NT2/D1 (cell line): Measurements from ENCODE around the gene BTBD2.

Experiments used
- DNase-seq: peaks from one replicate; pipeline ENCODE4 v3.0.0-alpha.2; 2011; ENCODE audit warnings: low read depth, low spot score
- H3K27me3 ChIP-seq: 2 replicates; pipeline ENCODE4 v1.6.0; 2011; ENCODE audit warnings: mild to moderate bottlenecking; ENCODE audit not compliant: insufficient read length, insufficient read depth
- H3K36me3 ChIP-seq: 2 replicates; pipeline ENCODE4 v1.6.1; 2011; ENCODE audit warnings: mild to moderate bottlenecking, low read length, mixed read lengths; ENCODE audit not compliant: insufficient read depth, insufficient read length
- H3K4me1 ChIP-seq: 2 replicates; pipeline ENCODE4 v1.5.1; 2011; ENCODE audit not compliant: insufficient read depth, insufficient read length
- H3K4me3 ChIP-seq: 2 replicates; pipeline ENCODE4 v1.5.1; 2011; ENCODE audit warnings: low read depth; ENCODE audit not compliant: insufficient read length
- H3K9ac ChIP-seq: 2 replicates; pipeline ENCODE4 v1.6.0; 2011; ENCODE audit warnings: low read depth; ENCODE audit not compliant: insufficient read length
- H3K9me3 ChIP-seq: 2 replicates; pipeline ENCODE4 v1.5.1; 2011; ENCODE audit warnings: mild to moderate bottlenecking, low read length; ENCODE audit not compliant: insufficient read depth
- SUZ12 ChIP-seq: IDR thresholded peaks from 2 replicates; pipeline ENCODE4 v1.6.1; 2011; ENCODE audit not compliant: insufficient read length, insufficient read depth; ENCODE audit errors: extremely low read depth
- YY1 ChIP-seq: IDR thresholded peaks from 2 replicates; pipeline ENCODE4 v1.6.1; 2011; ENCODE audit not compliant: insufficient read length, insufficient read depth
- ZNF274 ChIP-seq: IDR thresholded peaks from 2 replicates; pipeline ENCODE4 v1.6.1; 2011; ENCODE audit warnings: mild to moderate bottlenecking, low read depth, low read length

Gene BTBD2

DNA sequence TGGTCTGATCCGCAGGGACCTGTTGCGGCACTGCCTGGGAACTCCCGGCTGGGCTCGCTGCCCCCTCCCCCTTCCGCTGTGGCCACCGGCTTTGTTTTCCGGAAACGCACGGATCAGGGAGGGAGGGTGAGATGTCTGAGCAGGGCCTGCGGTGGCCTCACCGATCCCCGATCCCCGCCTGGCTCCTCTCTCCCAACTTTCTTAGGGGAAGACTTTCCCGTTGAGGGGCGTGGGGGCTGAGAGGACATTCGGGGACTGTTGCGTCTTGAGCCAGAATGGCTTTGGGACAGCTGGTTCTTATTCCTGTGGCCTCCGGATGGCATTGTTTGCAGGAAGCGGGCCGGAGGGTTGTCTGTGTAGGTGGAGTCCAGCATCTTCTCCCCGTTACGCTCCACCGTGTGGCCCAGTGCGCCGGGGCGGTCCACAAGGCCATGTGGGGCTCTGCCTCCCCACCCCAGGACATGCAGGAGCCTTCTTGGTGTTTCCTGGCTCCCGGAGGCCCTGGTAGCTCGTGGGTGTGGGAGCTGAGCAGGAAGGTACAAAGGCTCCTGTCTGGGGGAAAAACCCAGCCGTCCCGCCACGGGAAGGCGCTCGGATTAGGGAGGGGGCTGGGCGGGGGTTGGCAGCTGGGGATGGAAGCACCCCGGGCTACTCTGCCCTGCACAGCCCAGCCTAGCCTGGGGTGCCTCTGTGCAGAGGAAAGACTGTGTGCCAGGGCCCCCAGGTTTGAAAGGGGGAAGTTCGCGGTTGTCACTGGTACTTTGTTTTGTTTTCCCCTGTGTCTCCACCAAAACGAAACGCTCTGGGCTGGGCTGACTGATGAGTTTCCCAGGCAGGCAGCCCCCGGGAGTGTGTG lies 73.2 kb downstream of the BTBD2 start:
- H3K9me3 ChIP-seq, result no peaks in the 10 kb centered on the region
- peak overlapping the region; percentile 96 for H3K9ac ChIP-seq
- peak overlapping the region; percentile 88 for H3K4me3 ChIP-seq
- peaks cover 33% of the 10 kb centered on the region for H3K4me1 ChIP-seq
- no peak for TF ChIP-seq YY1
- TF ChIP-seq ZNF274, result no peak
- TF ChIP-seq SUZ12, result no peak
- peak; percentile 72 for DNase-seq
- peaks cover 14% of the 10 kb centered on the region for H3K36me3 ChIP-seq
- H3K27me3 ChIP-seq, result no peaks in the 10 kb centered on the region

DNA sequence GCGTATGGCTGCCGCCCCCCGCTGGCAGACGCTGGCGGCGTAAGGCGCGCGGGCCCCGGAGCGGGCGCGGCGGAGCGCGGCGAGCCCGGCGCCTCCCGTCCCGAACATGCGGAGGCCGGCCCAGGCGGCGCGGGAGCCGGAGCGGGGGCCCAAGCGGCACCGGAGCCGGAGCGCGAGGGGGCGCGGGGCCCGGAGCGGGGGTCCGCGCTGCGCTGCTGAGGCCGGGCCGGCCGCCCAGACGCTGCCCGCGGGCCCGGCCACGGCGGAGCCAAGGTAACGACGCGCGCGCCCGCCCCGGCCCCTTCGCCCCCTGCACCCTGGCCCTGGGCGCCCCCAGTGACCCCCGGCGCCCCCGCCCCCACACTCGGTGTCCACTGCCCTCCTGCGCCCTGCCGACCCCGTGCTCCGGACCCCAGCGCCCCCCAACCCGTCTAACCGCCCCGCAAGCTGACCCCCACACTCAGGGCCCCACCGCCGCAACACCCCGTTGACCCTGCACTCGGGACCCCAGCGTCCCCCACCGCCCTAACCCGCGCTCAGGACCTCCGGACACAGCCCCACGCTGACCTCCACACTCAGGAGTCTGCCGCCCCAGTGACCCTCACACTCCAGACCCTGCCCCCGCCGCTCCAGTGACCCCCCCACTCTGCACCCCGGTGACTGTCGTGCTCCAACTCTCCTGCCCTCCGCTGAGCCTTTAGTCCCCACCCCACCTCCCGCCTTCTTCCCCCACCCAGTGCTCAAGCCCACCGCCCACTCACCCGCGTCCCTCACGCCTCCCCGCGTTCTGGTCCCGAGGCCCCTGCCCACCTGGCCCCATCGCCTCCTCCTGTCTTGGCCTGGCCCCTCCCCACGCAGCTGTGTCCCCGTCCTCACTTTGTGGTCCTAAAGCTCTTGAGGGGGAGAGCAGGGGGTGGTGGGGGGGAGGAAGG lies 74.1 kb downstream of the BTBD2 start, which contains the start of gene CSNK1G2:
Gene CSNK1G2, plus strand, starts transcription at position 27 of the 932 bp plus-strand sequence. CDS start 28,601 bp downstream, outside the sequence.
- H3K9ac ChIP-seq, result peak within 1 kb of the TSS; percentile 96
- H3K9me3 ChIP-seq, result no peaks in the 10 kb centered on the region
- H3K36me3 ChIP-seq, result peaks cover 8% of the 10 kb centered on the region
- DNase-seq, result no peak
- TF ChIP-seq SUZ12 (no peak), YY1 (no peak), ZNF274 (no peak)
- peak within 1 kb of the TSS; percentile 88 for H3K4me3 ChIP-seq
- peaks cover 30% of the 10 kb centered on the region for H3K4me1 ChIP-seq
- H3K27me3 ChIP-seq, result no peaks in the 10 kb centered on the region

DNA sequence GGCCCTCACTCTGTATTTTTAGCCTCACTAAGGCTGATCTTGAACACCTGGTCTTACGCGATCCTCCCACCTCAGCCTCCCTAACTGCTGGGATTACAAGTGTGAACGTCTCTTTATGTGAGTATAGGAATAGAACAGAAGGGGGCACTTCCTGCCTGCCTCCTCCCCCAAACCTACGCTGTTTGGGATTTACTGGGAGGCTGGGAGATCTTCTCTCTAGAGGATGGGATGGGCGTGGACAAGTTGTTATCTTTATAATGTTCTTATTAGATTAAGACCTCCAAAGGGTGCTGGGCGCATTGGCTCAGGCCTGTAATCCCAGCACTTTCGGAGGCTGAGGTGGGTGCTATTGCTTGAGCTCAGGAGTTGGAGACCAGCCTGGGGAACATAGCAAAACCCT lies 77.4 kb downstream of the BTBD2 start:
- DNase-seq, result no peak
- Histone ChIP-seq H3K9me3 (no peaks in the 10 kb centered on the region), H3K9ac (no peak overlapping the region), H3K36me3 (no peaks in the 10 kb centered on the region), H3K27me3 (no peaks in the 10 kb centered on the region), H3K4me1 (peaks cover 12% of the 10 kb centered on the region), H3K4me3 (no peak overlapping the region)
- TF ChIP-seq SUZ12 (no peak), YY1 (no peak), ZNF274 (no peak)

DNA sequence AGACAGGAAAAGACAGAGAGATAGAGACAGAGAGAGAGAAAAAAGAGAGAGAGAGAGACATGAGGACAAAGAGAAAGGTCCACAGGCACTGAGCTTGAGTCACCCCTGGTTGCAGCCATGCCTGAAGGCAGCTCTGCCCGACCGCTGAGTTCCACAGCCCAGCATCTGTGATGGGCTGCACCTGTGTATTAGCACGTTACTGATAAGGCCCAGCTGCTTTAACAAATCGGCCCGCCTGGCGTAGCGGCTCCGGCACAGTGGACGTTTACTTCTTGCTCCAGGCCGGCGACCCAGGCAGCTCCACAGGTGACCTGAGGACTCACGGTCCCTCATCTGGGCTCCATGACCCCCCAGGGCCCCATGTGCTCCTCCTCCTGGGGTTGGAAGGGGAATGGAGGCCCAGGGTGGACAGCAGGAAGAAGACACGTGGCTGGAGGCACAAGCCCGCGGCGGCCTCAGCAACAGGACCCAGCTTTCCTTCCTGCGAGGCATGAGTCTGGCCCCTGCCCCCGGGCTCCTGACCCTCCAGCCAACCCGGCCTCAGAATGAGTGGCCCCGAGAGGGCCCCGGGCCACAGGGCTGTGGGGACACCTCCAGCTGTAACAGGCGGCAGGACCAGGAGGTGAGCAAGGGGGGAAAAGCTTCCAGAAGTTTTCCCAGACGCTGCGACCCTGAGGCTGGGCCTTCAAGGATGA lies 78.5 kb downstream of the BTBD2 start:
- Histone ChIP-seq H3K9me3 (peaks cover 6% of the 10 kb centered on the region; the same call in 1 of the 2 replicates), H3K9ac (no peak overlapping the region), H3K27me3 (peaks cover 2% of the 10 kb centered on the region), H3K4me3 (no peak overlapping the region), H3K4me1 (peaks cover 9% of the 10 kb centered on the region), H3K36me3 (no peaks in the 10 kb centered on the region)
- DNase-seq, result no peak
- no peak for TF ChIP-seq YY1
- TF ChIP-seq ZNF274, result no peak
- no peak for TF ChIP-seq SUZ12

DNA sequence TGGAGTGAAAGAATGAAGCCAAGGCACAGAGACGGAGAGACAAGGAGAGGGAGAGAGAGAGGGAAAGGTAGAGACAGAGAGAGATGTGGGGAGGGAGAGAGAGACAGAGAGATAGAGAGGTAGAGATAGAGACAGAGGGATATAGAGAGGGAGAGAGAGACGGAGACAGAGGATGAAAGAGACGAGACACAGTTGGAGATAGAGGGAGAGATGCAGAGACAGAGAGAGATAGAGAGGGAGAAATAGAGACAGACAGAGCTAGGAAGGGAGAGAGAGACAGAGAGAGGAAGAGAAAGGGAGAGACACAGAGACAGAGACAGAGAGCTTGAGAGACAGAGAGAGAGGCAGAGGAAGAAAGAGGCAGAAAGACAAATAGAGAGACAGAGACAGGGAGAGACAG lies 79.1 kb downstream of the BTBD2 start:
- TF ChIP-seq ZNF274 (no peak), YY1 (no peak), SUZ12 (no peak)
- Histone ChIP-seq H3K9me3 (peaks cover 11% of the 10 kb centered on the region; the same call in 1 of the 2 replicates), H3K27me3 (peaks cover 2% of the 10 kb centered on the region), H3K4me1 (peaks cover 9% of the 10 kb centered on the region), H3K9ac (no peak overlapping the region), H3K36me3 (no peaks in the 10 kb centered on the region), H3K4me3 (no peak overlapping the region)
- DNase-seq, result no peak

DNA sequence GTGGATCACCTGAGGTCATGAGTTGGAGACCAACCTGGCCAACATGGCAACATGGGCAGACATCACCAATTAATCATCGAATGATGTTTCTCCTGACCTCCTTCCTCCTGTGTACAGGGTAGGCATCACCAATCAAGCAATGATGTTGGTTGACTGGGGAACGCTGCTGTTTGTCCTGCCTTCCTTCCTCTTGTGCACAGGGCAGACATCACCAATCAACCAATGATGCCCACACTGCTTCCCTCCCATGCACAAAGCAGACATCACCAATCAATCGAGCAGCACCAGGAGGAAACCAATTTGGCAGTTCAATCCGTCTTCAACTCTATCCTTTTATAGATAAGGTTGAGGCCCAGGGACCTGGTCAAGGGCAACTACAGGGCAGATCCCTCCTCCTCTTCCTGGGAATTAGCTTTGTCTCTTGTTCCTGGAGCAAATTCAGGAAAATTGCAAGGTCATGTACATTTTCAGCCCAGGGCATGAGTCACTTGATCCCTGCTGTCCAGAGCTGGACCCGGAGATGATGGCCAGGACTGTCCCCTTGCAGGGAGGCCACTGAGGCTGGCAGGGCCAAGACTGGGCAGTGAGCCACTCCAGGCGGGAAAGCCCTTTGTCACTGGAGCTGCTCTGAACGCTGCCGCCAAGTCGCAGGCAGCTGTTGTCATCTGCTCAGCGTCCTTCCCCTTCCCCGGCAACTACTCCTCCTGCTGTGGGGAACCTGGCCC lies 79.9 kb downstream of the BTBD2 start:
- no peak for TF ChIP-seq YY1
- no peak for TF ChIP-seq SUZ12
- no peak for TF ChIP-seq ZNF274
- no peak for DNase-seq
- H3K4me3 ChIP-seq, result no peak overlapping the region

More for the DNA sequence above, 79.9 kb downstream of the BTBD2 start:
- Histone ChIP-seq H3K9ac (no peak overlapping the region), H3K36me3 (no peaks in the 10 kb centered on the region), H3K27me3 (peaks cover 2% of the 10 kb centered on the region), H3K4me1 (peaks cover 9% of the 10 kb centered on the region), H3K9me3 (peaks cover 12% of the 10 kb centered on the region; the same call in 1 of the 2 replicates)
